GM23338 (cell line): ENCODE measurements around the gene ARHGAP28. TPM values are rescaled to one million over a fixed set of nuclear protein-coding genes. Genes with fewer than 3 reads are reported as not detected.

Experiments used
- ATAC-seq: fragments of 200-7000 bp; cut with Tn5 transposase; 3 replicates; pipeline ENCODE4 v1.9.1; 2020
- DNase-seq: peaks from one replicate; pipeline ENCODE4 v3.0.0-alpha.2; 2015; ENCODE audit warnings: low spot score
- H2AFZ ChIP-seq: fragments of 200-600 bp; sonication (generic); 2 replicates; pipeline ENCODE4 v1.8.0; 2016; ENCODE audit warnings: antibody characterized with exemption, mild to moderate bottlenecking, moderate library complexity
- H3F3A ChIP-seq: fragments of 200-600 bp; sonication (generic); replicated peaks from 2 replicates; pipeline ENCODE4 v1.8.0; 2017; ENCODE audit warnings: antibody characterized with exemption, mixed run types, low read depth
- H3K27ac ChIP-seq: fragments of 200-600 bp; sonication (generic); 2 replicates; pipeline ENCODE4 v1.6.1; 2016; ENCODE audit warnings: low read depth
- H3K27me3 ChIP-seq: fragments of 200-600 bp; sonication (generic); 2 replicates; pipeline ENCODE4 v1.8.0; 2016; ENCODE audit warnings: mild to moderate bottlenecking, mixed run types, moderate library complexity; ENCODE audit not compliant: insufficient read depth
- H3K36me3 ChIP-seq: fragments of 200-600 bp; sonication (generic); 2 replicates; pipeline ENCODE4 v1.8.0; 2016; ENCODE audit warnings: mild to moderate bottlenecking; ENCODE audit not compliant: insufficient read depth
- H3K4me1 ChIP-seq: fragments of 200-600 bp; sonication (generic); 2 replicates; pipeline ENCODE4 v1.8.0; 2016; ENCODE audit warnings: mild to moderate bottlenecking, moderate library complexity; ENCODE audit not compliant: insufficient read depth
- H3K4me2 ChIP-seq: fragments of 200-600 bp; sonication (generic); 2 replicates; pipeline ENCODE4 v1.7.1; 2017; ENCODE audit warnings: mixed run types
- H3K4me3 ChIP-seq: fragments of 200-600 bp; sonication (generic); 2 replicates; pipeline ENCODE4 v1.6.1; 2016; ENCODE audit warnings: mixed run types
- H3K79me2 ChIP-seq: fragments of 200-600 bp; sonication (generic); replicated peaks from 2 replicates; pipeline ENCODE4 v1.8.0; 2017; ENCODE audit warnings: mild to moderate bottlenecking; ENCODE audit not compliant: insufficient read depth
- H3K9me2 ChIP-seq: fragments of 200-600 bp; sonication (generic); 2 replicates; pipeline ENCODE4 v1.8.0; 2017; ENCODE audit not compliant: insufficient read depth
- H4K20me1 ChIP-seq: fragments of 200-600 bp; sonication (generic); replicated peaks from 2 replicates; pipeline ENCODE4 v1.8.0; 2017; ENCODE audit warnings: mild to moderate bottlenecking; ENCODE audit not compliant: insufficient read depth
- H3K27ac Mint-ChIP-seq: 2 replicates; pipeline ENCODE4 v1.8.0; 2020; ENCODE audit warnings: inconsistent platforms, mild to moderate bottlenecking, moderate library complexity, mixed read lengths
- H3K27me3 Mint-ChIP-seq: 3 replicates; pipeline ENCODE4 v1.8.0; 2022; ENCODE audit warnings: low read depth, mild to moderate bottlenecking, moderate library complexity, mixed read lengths, inconsistent platforms; ENCODE audit not compliant: insufficient read depth, poor library complexity
- H3K36me3 Mint-ChIP-seq: 3 replicates; pipeline ENCODE4 v1.8.0; 2021; ENCODE audit warnings: low read depth, mild to moderate bottlenecking, inconsistent platforms, moderate library complexity, mixed read lengths
- H3K4me1 Mint-ChIP-seq: 3 replicates; pipeline ENCODE4 v1.8.0; 2020; ENCODE audit warnings: mild to moderate bottlenecking, inconsistent platforms, mixed read lengths
- H3K4me3 Mint-ChIP-seq: 3 replicates; pipeline ENCODE4 v1.8.0; 2021; ENCODE audit warnings: moderate library complexity, mild to moderate bottlenecking, inconsistent platforms, mixed read lengths
- H3K9me3 Mint-ChIP-seq: 3 replicates; pipeline ENCODE4 v1.8.0; 2020; ENCODE audit warnings: moderate library complexity, mild to moderate bottlenecking, inconsistent platforms, mixed read lengths
- EZH2 ChIP-seq: fragments of 200-600 bp; sonication (generic); IDR thresholded peaks from one replicate; pipeline ENCODE4 v1.8.0; 2017; ENCODE audit warnings: antibody characterized with exemption, mild to moderate bottlenecking, low read depth; ENCODE audit not compliant: unreplicated experiment
- EZH2phosphoT487 ChIP-seq: fragments of 200-600 bp; sonication (generic); IDR thresholded peaks from one replicate; pipeline ENCODE4 v1.8.1; 2018; ENCODE audit warnings: antibody characterized with exemption; ENCODE audit not compliant: unreplicated experiment
- JUNB ChIP-seq: IDR thresholded peaks from one replicate; pipeline ENCODE4 v1.6.1; 2016; ENCODE audit warnings: antibody characterized with exemption; ENCODE audit not compliant: unreplicated experiment
- POLR2AphosphoS5 ChIP-seq: IDR thresholded peaks from 2 replicates; pipeline ENCODE4 v1.6.1; 2016; ENCODE audit warnings: antibody characterized with exemption, low read depth
- STAT1 ChIP-seq: IDR thresholded peaks from one replicate; pipeline ENCODE4 v1.6.1; 2016; ENCODE audit warnings: antibody characterized with exemption; ENCODE audit not compliant: unreplicated experiment
- polyA plus RNA-seq: library from polyadenylated mRNA; unstranded; fragments of >200 nt; fragmentation: Nextera tagmentation; extraction: Ambion mirVana; gene quantifications from 2 replicates; pipeline ENCODE4 v1.2.1, GENCODE V29; 2016
- total RNA-seq: library from RNA; depleted of rRNA; stranded (reverse); fragments of >200 nt; shearing (Covaris generic); gene quantifications from 2 replicates; pipeline ENCODE4 v1.2.3, GENCODE V29; 2014
- TF ChIP-seq, protein P1 (sequence below): IDR thresholded peaks from one replicate; pipeline ENCODE4 v1.6.1; 2018; ENCODE audit warnings: antibody characterized with exemption; ENCODE audit not compliant: unreplicated experiment
- TF ChIP-seq, protein P2 (sequence below), 2 experiments: fragments of 200-600 bp in 1 of 2; sonication (generic) in 1 of 2; conservative IDR thresholded peaks; 2 replicates each; pipeline versions ENCODE4 v1.5.1 to v1.6.1; 2016 to 2017; ENCODE audit warnings: antibody characterized with exemption in 2 of 2, low read depth in 2 of 2, mild to moderate bottlenecking in 2 of 2, moderate library complexity in 1 of 2
- TF ChIP-seq, protein P3 (sequence below): fragments of 250-450 bp; sonication (Bioruptor Pico); IDR thresholded peaks from 2 replicates; pipeline ENCODE4 v1.5.0; 2020; ENCODE audit warnings: mild to moderate bottlenecking, moderate library complexity

Gene ARHGAP28
- total and polyA plus RNA-seq, 2 experiments from 2014 or later: 2.8 to 9.6 TPM

DNA sequence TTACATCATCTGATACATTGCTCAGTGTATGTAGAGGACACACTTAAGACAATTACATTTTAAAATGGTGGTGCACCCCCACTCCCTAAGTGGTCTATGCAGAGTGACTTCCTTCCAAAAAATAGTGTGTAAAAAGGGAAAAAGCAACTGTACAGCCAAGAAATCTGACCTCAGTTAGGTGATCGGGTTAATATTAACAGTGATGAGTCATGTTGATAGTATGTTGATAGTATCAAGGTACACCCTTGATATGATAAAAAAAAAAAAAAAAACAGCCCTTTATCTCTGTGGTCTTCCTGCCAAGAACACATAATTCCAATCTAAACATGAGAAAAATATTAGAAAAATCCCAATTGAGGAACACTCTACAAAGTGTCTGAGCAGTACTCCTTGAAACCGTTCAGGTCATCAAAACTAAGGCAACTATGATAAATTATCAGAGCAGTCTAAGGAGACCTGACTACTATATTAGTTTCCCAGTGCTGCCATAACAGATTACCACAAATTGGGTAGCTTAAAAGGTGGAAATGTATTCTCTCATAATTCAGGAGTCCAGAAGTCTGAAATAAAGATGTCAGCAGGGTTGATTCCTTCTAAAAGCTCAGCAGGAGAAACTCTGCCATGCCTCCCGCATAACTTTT is 171.9 kb downstream of the ARHGAP28 start (continued):
- TF ChIP-seq, protein P1, sequence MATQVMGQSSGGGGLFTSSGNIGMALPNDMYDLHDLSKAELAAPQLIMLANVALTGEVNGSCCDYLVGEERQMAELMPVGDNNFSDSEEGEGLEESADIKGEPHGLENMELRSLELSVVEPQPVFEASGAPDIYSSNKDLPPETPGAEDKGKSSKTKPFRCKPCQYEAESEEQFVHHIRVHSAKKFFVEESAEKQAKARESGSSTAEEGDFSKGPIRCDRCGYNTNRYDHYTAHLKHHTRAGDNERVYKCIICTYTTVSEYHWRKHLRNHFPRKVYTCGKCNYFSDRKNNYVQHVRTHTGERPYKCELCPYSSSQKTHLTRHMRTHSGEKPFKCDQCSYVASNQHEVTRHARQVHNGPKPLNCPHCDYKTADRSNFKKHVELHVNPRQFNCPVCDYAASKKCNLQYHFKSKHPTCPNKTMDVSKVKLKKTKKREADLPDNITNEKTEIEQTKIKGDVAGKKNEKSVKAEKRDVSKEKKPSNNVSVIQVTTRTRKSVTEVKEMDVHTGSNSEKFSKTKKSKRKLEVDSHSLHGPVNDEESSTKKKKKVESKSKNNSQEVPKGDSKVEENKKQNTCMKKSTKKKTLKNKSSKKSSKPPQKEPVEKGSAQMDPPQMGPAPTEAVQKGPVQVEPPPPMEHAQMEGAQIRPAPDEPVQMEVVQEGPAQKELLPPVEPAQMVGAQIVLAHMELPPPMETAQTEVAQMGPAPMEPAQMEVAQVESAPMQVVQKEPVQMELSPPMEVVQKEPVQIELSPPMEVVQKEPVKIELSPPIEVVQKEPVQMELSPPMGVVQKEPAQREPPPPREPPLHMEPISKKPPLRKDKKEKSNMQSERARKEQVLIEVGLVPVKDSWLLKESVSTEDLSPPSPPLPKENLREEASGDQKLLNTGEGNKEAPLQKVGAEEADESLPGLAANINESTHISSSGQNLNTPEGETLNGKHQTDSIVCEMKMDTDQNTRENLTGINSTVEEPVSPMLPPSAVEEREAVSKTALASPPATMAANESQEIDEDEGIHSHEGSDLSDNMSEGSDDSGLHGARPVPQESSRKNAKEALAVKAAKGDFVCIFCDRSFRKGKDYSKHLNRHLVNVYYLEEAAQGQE: no peak
- TF ChIP-seq, protein P2, sequence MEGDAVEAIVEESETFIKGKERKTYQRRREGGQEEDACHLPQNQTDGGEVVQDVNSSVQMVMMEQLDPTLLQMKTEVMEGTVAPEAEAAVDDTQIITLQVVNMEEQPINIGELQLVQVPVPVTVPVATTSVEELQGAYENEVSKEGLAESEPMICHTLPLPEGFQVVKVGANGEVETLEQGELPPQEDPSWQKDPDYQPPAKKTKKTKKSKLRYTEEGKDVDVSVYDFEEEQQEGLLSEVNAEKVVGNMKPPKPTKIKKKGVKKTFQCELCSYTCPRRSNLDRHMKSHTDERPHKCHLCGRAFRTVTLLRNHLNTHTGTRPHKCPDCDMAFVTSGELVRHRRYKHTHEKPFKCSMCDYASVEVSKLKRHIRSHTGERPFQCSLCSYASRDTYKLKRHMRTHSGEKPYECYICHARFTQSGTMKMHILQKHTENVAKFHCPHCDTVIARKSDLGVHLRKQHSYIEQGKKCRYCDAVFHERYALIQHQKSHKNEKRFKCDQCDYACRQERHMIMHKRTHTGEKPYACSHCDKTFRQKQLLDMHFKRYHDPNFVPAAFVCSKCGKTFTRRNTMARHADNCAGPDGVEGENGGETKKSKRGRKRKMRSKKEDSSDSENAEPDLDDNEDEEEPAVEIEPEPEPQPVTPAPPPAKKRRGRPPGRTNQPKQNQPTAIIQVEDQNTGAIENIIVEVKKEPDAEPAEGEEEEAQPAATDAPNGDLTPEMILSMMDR (conservative IDR thresholded peaks at IDR 0.05; ENCODE audit: low read depth in 2 of 2): no peak

DNA sequence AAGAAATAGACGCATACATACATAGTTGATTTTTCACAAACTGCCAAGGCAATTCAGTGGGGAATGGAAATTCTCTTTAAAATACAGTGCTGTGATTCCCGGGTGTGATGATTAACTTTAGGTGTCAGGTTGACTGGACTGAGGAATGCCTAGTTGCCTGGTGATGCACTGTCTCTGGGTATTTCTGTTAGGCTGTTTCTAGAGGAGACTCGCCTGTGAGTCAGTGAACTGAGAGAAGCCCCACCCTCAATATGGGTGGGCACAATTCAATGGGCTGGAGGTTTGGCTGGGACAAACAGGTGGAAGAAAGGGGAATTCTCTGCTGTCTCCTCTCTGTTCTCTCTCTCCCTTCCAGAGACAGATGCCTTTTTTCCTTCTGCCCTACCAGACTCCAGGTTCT is 187.6 kb downstream of the ARHGAP28 start:
- no peaks in the 10 kb centered on the region for H3K4me1 ChIP-seq
- H3K9me2 ChIP-seq: no peaks in the 10 kb centered on the region
- H2AFZ ChIP-seq: no peak overlapping the region
- H4K20me1 ChIP-seq: no peaks in the 10 kb centered on the region
- Mint-ChIP-seq H3K9me3 (no peaks in the 10 kb centered on the region), H3K4me1 (no peaks in the 10 kb centered on the region), H3K27me3 (no peaks in the 10 kb centered on the region), H3K27ac (no peak overlapping the region), H3K4me3 (no peak overlapping the region), H3K36me3 (no peaks in the 10 kb centered on the region; the same call in 2 of the 3 replicates)
- no peaks in the 10 kb centered on the region for H3K36me3 ChIP-seq
- ATAC-seq (peak; percentile 57), DNase-seq (peak; percentile 43)
- no peaks in the 10 kb centered on the region for H3K27me3 ChIP-seq
- no peaks in the 10 kb centered on the region for H3K79me2 ChIP-seq
- no peak overlapping the region for H3K4me2 ChIP-seq
- no peaks in the 10 kb centered on the region for H3F3A ChIP-seq
- H3K27ac ChIP-seq: no peak overlapping the region
- H3K4me3 ChIP-seq: no peak overlapping the region
- TF ChIP-seq POLR2AphosphoS5 (no peak), EZH2 (no peak), EZH2phosphoT487 (no peak), JUNB (no peak), STAT1 (no peak)
- TF ChIP-seq, protein P1: no peak
- TF ChIP-seq, protein P3, sequence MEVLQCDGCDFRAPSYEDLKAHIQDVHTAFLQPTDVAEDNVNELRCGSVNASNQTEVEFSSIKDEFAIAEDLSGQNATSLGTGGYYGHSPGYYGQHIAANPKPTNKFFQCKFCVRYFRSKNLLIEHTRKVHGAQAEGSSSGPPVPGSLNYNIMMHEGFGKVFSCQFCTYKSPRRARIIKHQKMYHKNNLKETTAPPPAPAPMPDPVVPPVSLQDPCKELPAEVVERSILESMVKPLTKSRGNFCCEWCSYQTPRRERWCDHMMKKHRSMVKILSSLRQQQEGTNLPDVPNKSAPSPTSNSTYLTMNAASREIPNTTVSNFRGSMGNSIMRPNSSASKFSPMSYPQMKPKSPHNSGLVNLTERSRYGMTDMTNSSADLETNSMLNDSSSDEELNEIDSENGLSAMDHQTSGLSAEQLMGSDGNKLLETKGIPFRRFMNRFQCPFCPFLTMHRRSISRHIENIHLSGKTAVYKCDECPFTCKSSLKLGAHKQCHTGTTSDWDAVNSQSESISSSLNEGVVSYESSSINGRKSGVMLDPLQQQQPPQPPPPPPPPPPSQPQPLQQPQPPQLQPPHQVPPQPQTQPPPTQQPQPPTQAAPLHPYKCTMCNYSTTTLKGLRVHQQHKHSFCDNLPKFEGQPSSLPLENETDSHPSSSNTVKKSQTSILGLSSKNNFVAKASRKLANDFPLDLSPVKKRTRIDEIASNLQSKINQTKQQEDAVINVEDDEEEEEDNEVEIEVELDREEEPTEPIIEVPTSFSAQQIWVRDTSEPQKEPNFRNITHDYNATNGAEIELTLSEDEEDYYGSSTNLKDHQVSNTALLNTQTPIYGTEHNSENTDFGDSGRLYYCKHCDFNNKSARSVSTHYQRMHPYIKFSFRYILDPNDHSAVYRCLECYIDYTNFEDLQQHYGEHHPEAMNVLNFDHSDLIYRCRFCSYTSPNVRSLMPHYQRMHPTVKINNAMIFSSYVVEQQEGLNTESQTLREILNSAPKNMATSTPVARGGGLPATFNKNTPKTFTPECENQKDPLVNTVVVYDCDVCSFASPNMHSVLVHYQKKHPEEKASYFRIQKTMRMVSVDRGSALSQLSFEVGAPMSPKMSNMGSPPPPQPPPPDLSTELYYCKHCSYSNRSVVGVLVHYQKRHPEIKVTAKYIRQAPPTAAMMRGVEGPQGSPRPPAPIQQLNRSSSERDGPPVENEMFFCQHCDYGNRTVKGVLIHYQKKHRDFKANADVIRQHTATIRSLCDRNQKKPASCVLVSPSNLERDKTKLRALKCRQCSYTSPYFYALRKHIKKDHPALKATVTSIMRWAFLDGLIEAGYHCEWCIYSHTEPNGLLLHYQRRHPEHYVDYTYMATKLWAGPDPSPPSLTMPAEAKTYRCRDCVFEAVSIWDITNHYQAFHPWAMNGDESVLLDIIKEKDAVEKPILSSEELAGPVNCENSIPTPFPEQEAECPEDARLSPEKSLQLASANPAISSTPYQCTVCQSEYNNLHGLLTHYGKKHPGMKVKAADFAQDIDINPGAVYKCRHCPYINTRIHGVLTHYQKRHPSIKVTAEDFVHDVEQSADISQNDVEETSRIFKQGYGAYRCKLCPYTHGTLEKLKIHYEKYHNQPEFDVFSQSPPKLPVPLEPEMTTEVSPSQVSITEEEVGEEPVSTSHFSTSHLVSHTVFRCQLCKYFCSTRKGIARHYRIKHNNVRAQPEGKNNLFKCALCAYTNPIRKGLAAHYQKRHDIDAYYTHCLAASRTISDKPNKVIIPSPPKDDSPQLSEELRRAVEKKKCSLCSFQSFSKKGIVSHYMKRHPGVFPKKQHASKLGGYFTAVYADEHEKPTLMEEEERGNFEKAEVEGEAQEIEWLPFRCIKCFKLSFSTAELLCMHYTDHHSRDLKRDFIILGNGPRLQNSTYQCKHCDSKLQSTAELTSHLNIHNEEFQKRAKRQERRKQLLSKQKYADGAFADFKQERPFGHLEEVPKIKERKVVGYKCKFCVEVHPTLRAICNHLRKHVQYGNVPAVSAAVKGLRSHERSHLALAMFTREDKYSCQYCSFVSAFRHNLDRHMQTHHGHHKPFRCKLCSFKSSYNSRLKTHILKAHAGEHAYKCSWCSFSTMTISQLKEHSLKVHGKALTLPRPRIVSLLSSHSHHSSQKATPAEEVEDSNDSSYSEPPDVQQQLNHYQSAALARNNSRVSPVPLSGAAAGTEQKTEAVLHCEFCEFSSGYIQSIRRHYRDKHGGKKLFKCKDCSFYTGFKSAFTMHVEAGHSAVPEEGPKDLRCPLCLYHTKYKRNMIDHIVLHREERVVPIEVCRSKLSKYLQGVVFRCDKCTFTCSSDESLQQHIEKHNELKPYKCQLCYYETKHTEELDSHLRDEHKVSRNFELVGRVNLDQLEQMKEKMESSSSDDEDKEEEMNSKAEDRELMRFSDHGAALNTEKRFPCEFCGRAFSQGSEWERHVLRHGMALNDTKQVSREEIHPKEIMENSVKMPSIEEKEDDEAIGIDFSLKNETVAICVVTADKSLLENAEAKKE (CRISPR knock-in tag): no peak
